ENCODE measurements around the gene TNRC6B. TPM values are rescaled to one million over a fixed set of nuclear protein-coding genes. Genes with fewer than 3 reads are reported as not detected.

Gene TNRC6B
- total and polyA plus RNA-seq, 2 donors from 2014 or later: 2.7 to 63.2 TPM

DNA sequence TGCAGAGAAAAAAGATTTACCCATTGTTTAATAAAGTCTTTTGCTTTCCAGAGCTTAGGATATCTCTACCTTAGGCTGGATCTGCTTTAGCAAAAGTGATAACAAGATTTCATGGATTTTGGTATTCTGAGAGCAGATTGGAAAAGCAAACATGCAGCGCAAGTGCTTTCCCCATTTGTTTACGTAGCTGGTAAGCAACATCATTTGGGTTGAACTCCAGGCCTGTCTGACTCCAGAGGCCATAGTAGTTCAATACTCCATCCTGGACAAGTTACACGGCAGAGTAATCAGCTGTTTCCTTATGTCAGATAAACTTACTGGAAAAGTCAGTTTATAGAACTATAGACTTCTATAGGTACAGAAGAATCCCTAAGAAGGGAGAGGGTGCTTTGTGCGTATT lies 40.6 kb upstream of the TNRC6B start:
- Histone ChIP-seq H3K9ac (ENCODE audit: low read length in 3 of 3) (no peak overlapping the region), H3K27ac (ENCODE audit: low read depth in 2 of 2, low read length in 2 of 2) (no peak overlapping the region), H3K4me1 (ENCODE audit: control insufficient read depth in 2 of 3, insufficient read depth in 2 of 3, low read depth in 1 of 3, low read length in 3 of 3) (no peaks in the 10 kb centered on the region), H3K36me3 (ENCODE audit: control insufficient read depth in 2 of 3, insufficient read depth in 3 of 3, low read length in 3 of 3) (peaks cover 2 to 4% (median 2%) of the 10 kb centered on the region in 3 donors), H3K27me3 (ENCODE audit: control insufficient read depth, insufficient read depth, low read length) (no peaks in the 10 kb centered on the region), H3K4me3 (ENCODE audit: low read length in 3 of 3) (no peak overlapping the region), H3K9me3 (ENCODE audit: control insufficient read depth in 2 of 3, insufficient read depth in 1 of 3, low read length in 3 of 3) (no peaks in the 10 kb centered on the region)
- FAIRE-seq: no peak
- TF ChIP-seq, protein P1, sequence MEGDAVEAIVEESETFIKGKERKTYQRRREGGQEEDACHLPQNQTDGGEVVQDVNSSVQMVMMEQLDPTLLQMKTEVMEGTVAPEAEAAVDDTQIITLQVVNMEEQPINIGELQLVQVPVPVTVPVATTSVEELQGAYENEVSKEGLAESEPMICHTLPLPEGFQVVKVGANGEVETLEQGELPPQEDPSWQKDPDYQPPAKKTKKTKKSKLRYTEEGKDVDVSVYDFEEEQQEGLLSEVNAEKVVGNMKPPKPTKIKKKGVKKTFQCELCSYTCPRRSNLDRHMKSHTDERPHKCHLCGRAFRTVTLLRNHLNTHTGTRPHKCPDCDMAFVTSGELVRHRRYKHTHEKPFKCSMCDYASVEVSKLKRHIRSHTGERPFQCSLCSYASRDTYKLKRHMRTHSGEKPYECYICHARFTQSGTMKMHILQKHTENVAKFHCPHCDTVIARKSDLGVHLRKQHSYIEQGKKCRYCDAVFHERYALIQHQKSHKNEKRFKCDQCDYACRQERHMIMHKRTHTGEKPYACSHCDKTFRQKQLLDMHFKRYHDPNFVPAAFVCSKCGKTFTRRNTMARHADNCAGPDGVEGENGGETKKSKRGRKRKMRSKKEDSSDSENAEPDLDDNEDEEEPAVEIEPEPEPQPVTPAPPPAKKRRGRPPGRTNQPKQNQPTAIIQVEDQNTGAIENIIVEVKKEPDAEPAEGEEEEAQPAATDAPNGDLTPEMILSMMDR (IDR thresholded peaks at IDR 0.05; ENCODE audit: borderline replicate concordance, extremely low read depth, insufficient read depth): no peak
- DNase-seq: no peak
- intact Hi-C loops (cut with DNase I): no loop called here

DNA sequence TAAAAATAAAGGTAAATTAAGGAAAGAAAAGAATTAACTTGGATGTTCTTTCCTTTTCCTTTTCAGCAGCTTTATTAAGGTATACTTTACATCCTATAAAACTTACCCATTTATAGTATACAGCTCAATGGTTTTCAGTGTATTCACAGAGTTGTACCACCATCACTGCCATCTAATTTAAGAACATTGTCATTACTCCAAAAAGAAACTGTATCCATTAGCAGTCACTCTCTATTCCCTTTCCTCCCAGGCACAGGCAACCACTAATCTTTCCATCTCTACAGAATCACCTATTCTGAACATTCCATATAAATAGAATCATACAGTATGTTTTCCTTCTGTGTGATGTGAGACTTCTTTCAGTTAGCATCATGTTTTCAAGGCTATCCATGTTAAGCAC lies 38.9 kb upstream of the TNRC6B start:
- Histone ChIP-seq H3K4me3 (ENCODE audit: low read length in 3 of 3) (no peak overlapping the region), H3K36me3 (ENCODE audit: control insufficient read depth in 2 of 3, insufficient read depth in 3 of 3, low read length in 3 of 3) (peaks cover 2 to 4% (median 2%) of the 10 kb centered on the region in 3 donors), H3K27ac (ENCODE audit: low read depth in 2 of 2, low read length in 2 of 2) (no peak overlapping the region), H3K4me1 (ENCODE audit: control insufficient read depth in 2 of 3, insufficient read depth in 2 of 3, low read depth in 1 of 3, low read length in 3 of 3) (no peaks in the 10 kb centered on the region), H3K27me3 (ENCODE audit: control insufficient read depth, insufficient read depth, low read length) (no peaks in the 10 kb centered on the region), H3K9me3 (ENCODE audit: control insufficient read depth in 2 of 3, insufficient read depth in 1 of 3, low read length in 3 of 3) (no peaks in the 10 kb centered on the region), H3K9ac (ENCODE audit: low read length in 3 of 3) (no peak overlapping the region)
- intact Hi-C loops (cut with DNase I): no loop called here
- DNase-seq: no peak
- FAIRE-seq: no peak
- TF ChIP-seq, protein P1 (IDR thresholded peaks at IDR 0.05; ENCODE audit: borderline replicate concordance, extremely low read depth, insufficient read depth): no peak

DNA sequence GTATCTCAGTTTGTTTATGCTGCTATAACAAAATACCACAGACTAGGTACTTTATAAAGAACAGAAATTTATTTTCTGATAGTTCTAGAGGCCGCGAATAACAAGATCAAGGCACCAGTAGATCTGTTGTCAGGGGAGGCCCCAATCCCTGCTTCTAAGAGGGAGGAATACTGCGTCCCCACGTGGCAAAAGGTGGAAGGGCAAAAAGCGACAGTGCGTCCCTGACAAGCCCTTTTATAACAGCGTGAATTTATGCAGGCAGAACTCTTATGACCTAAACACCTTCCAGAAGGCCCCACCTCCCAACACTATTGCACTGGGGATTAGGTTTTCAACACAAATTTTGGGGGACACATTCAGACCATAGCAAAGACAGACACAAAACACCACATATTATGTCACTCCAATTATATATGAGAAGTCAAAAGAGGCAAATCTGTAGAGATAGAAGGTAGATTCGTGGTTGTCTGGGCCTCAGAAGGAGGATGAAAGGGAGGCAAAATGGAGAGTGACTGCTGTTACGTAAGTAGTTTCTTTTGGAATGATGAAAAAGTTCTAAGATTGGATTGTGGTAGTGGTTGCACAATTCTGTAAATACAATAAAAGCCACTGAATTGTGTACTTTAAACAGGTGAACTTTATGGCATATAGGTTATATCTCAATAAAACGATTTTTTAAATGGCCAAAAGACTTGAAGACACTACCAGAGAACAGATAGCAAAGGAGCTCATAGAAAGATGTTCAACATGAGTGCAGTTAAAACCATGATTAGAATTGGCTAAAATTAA lies 30.1 kb upstream of the TNRC6B start:
- TF ChIP-seq, protein P1 (IDR thresholded peaks at IDR 0.05; ENCODE audit: borderline replicate concordance, extremely low read depth, insufficient read depth): no peak
- DNase-seq (no peak), FAIRE-seq (no peak)
- no peaks in the 10 kb centered on the region for H3K36me3 ChIP-seq (ENCODE audit: control insufficient read depth in 2 of 3, insufficient read depth in 3 of 3, low read length in 3 of 3)
- H3K4me1 ChIP-seq (ENCODE audit: control insufficient read depth in 2 of 3, insufficient read depth in 2 of 3, low read depth in 1 of 3, low read length in 3 of 3): no peaks in the 10 kb centered on the region
- no peak overlapping the region for H3K9ac ChIP-seq (ENCODE audit: low read length in 3 of 3)
- no peaks in the 10 kb centered on the region for H3K9me3 ChIP-seq (ENCODE audit: control insufficient read depth in 2 of 3, insufficient read depth in 1 of 3, low read length in 3 of 3)
- H3K27me3 ChIP-seq (ENCODE audit: control insufficient read depth, insufficient read depth, low read length): no peaks in the 10 kb centered on the region
- no peak overlapping the region for H3K27ac ChIP-seq (ENCODE audit: low read depth in 2 of 2, low read length in 2 of 2)
- intact Hi-C loops (cut with DNase I): no loop called here
- H3K4me3 ChIP-seq (ENCODE audit: low read length in 3 of 3): no peak overlapping the region
